Medulla oblongata (tissue), 1 donor: ENCODE measurements around the gene CSRNP3.
"Not testable (repeated sequence)": the region's sequence is repeated elsewhere in the genome, so short reads cannot be mapped to it uniquely, and the experiment has no call there.

ENCODE experiments used
- DNase-seq: peaks from one replicate; pipeline ENCODE4 v3.0.0-alpha.2; 2015; ENCODE audit errors: extremely low spot score

The CSRNP3 gene

DNA sequence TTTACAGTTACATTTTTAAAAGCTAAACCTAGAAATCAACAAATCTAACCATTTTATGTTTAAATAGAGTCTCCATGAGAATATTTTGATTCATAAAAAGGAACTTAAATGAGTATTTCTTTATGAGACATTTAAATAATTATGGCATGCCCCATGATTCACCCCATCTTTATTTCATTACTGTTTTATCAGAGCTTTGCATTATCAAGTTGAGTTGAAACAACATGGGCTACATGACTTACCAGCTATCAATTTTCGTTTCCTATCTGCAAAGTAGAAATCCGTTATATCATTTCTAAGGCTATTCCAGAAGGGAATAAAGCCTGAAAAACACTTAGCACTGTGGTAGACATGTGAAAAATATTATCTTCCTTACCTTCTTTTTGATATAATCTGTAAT is 163.1 kb downstream of the CSRNP3 start:
- DNase-seq = no peak

DNA sequence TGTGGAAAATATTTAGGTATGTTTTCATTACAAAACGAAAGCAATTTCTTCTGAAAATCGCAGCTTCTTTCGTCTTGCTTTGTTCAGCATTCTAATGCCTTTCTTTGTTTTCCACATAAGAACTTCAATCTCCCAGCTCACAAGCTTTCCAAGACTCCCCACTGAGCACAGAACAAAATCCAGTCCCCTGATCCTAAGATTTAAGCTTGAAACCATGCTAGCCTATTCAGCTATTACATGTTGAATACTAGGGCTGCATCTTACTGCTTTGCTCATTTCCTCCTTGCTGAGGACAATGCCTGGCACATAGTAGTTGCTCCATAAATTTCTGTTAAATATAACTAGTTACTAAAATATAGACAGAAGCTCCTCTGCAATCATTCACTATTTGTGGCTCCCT is 163.9 kb downstream of the CSRNP3 start:
- DNase-seq = no peak

DNA sequence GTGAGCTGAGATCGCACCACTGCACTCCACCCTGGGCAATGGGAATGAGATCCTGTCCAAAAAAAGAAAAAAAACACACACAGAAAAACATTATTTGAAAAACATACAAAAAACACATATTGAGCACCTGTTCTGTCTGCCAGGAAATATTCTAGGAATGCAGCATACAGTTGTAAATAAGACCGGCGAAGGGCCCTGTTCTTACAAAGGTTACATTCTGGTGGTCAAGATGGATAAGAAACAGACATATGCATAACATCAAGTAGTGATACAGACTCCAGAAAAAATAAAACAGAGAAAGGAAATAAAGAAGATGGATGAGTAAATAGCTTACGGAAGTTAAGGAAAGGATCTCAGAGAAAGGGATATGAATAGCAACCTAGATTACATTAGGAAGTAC is 164.8 kb downstream of the CSRNP3 start:
- DNase-seq = no peak

DNA sequence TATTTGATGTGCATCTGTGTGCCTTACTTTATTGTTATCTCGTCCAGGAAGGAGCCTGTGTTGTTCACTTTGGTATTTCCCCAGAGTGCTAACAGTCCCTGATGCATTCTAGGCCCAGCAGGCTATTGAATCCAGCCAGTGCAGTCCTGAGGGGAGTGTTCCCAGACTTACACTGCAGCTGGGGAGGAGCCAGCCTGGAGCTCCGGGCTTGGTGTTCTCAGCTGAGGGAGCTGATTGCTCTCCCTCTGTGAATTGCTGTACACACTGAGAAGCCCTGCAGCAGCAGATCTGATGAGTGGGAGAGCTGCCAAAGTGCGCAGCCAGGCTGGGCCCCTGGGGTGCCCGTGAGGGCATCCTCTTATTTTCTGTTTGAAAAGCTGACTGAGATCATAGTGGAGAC is 165.4 kb downstream of the CSRNP3 start:
- peak; percentile 78 for DNase-seq

DNA sequence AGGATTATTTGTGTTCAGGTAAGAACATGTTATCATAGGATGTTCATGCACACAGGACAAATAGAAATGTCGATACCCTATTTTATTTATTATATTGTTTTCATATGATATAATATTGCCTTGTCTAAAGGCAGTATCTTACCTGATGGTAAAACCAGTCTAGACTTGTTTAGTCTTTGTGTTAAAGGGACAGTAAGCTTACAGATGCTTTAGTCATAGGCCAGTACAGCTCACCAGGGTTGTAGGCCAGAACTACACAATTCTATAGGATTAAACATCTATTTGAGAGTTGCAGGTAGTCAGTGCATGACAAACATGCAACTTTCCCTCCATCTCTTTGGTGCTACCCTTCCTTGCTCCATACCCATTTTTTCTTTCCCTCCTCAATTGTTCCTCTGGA is 166.0 kb downstream of the CSRNP3 start:
- no peak for DNase-seq

GRCh38 chr2:165636959-165637358 is 167.5 kb downstream of the CSRNP3 start:
- DNase-seq = no peak

DNA sequence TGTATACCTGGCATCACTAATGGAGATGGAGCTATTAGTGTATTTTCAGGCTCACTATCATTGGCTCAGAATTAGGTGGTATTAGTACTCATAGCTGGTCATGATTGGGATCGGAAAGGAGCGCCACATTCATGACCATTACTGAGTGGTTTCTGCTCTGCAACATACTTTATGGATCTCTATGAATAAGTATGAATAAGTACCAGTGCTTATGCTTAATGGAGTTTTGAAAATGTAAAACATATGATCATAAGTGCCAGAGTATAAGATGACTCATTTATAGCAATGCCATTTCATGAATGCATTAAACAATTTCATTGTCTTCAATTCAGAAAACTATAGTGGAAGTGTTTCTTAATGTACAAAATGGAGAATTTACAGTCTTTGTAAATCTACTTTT is 167.9 kb downstream of the CSRNP3 start:
- no peak for DNase-seq

- DNase-seq = no peak
Observed at GRCh38 chr2:165639504-165639903, 170.0 kb downstream of the CSRNP3 start.

DNA sequence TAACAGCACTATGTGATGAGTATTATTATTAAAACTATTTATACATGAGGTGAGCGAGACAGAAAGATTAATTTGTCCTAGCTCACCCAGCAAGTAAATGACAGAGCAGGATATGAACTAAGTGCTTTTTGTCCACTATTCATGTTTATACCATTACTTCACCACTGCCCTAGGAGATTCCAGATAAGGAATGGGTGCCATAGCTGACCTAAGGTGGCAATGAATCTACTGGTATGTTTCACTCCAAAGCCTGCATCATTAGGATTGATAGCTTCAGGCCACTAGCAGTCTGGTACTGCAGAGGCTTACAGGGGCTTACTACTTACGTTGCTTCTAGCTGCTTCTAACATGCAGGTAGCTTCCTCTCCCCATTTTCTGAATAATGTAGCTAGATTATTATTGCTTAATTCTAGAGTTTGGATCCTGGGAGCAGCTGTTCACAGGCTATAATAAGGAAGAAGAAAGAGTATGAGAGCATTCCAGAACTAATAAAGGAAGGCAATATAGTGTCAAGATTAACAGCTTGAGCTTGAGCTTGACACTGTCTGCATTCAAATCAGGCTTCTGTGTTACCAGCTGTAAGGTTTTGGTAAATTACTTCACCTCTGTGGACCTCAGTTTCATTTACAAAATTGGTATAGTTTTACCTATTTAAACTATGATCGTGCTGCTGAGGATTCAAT is 170.9 kb downstream of the CSRNP3 start:
- DNase-seq = no peak

DNA sequence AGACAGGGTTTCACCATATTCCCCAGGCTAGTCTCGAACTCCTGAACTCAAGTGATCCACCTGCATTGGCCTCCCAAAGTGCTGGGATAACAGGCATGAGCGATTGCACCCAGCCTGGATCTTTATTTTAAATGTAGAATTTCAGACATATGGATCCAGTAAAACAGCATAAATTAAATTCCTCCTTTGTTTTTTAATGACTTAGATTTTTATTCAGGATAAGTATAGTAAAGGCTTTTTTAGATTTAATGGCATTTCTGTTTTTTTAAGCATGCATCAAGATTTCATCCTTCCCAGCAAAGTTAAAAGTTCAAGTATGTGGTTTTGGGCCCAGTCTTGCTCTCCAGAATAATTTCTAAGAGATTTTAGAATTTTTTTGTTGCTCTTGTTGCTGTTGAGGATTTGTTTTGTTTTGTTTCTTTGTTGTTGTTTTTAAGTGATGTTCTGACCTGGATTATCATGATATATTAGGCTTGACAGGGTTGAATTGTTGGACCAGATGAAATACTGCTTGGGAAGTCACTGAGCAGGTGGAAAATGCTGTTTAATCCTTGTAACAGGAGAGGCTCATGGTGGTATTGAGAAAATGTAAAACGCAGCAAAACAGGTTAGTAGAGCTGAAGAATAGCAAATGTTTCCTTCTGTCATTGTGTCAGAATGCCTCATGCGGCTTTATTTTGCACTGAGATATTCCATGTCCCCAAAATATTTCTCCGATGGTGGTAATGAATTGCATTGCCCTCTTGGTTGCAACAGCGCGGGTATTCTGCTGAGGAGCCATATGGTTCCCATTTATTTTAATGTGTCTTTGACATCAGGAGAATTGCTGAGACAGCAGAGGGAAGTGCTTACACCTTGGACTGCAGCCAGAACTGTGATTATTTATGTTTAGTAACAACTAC is 176.7 kb downstream of the CSRNP3 start:
- DNase-seq = no peak

- no peak for DNase-seq
Observed at GRCh38 chr2:165647409-165647808, 177.9 kb downstream of the CSRNP3 start.

DNA sequence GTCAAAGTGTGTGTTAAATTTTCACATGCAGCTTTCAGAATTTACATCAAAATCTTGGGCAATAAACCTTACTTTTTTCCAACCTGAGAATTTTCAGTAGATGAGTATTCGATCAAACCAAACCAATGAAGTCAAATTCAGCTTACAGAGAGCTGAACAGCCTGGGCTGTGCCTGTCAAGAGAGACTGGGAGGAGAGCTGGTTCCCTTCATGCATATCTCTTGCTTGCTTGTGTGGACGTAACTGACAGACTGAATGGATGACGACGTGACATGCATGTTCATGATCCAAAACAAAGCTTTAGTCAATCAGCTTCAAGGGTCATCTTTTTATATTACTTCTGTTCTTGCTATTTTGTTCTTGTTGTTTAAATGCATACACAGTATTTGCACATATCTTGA is 179.3 kb downstream of the CSRNP3 start:
- peak; percentile 65 for DNase-seq

- no peak for DNase-seq
Observed at GRCh38 chr2:165651233-165651632, 181.7 kb downstream of the CSRNP3 start.

DNA sequence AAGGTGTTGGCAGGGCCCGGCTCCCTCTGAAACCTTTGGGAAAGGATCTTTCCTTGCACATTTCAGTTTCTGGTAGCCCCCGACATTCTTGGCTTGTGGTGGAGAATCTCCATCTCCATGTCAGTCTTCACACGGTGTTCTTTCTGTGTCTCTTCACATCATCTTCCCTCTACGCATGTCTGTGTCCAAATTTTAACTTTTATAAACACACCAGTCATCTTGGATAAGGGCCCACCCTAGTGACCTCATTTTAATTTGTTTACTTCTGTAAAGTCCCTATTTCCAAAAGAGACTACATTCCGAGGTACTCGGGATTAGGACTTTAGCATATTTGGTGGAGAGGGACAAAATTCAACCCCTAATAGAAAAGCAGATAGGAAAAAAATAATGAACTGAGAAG is 186.2 kb downstream of the CSRNP3 start:
- DNase-seq = no peak

DNA sequence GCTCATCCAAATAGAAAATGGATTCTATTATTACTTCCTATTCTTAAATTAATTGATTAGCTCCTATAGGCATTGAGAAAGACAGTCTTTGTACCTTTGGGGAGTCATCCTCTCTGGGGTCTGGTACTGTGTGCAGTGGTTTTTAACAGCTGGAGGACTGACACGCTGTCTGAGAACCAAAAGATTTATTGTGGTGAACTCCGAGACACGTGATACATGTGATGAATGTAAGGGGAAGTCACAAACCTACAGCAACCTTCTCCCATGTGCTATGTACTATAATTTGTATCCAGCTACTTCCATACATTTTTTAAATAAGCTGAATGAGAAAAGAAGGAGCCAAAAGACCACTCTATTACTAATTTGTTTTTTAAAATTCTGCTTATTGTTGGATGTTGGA is 190.9 kb downstream of the CSRNP3 start:
- DNase-seq = no peak

- no peak for DNase-seq
Observed at GRCh38 chr2:165662720-165663119, 193.2 kb downstream of the CSRNP3 start.

DNA sequence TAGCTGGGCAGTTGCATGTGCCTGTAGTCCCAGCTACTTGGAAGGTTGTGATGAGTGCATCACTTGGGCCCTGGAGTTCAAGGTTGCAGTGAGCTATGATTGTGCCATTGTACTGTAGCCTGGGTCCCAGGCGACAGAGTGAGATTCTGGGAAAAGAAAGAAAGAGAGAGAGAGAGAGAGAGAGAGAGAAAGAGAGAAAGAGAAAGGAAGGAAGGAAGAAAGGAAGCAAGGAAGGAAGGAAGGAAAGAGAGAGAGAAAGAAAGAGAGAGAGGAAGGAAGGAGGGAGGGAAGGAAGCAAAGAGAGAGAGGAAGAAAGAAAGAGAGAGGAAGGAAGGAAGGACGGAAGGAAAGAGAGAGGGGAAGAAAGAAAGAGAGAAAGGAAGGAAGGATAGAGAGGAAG is 196.1 kb downstream of the CSRNP3 start:
- no peak for DNase-seq

GRCh38 chr2:165666073-165666472 is 196.6 kb downstream of the CSRNP3 start:
- not testable (repeated sequence) for DNase-seq

DNA sequence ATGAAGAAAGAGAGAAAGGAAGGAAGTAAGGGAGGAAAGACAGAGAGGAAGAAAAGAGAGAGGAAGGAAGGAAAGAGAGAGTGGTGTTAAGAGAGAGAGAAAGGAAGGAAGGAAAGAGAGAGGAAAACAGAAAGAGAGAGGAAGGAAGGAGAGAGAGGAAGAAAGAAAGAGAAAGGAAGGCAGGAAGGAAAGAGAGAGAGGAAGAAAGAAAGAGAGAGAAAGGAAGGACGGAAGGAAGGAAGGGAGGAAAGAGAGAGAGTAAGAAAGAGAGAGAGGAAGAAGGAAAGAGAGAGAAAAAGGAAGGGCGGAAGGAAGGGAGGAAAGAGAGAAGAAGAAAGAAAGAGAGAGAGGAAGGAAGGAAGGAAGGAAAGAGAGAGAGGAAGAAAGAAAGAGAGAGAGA is 197.1 kb downstream of the CSRNP3 start:
- no peak for DNase-seq

DNA sequence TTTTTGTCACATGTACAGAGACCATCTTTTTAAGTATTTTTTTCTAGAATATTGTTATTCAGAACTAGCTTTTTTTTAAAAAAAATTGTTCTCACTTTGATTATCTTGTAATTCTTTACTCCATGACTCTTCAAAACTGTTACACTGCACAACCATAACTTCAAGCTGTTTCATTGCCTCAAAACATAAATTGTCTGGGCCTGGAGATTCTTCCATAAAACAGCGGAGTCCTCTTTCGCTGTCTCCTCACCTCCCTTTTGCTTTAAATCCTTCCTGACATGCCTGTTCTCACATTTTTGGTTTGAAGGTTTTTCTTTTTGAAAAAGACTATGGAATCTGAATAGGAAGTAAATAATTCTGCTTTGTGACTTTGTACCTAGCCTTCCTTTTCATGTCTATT is 197.9 kb downstream of the CSRNP3 start:
- DNase-seq = no peak

DNA sequence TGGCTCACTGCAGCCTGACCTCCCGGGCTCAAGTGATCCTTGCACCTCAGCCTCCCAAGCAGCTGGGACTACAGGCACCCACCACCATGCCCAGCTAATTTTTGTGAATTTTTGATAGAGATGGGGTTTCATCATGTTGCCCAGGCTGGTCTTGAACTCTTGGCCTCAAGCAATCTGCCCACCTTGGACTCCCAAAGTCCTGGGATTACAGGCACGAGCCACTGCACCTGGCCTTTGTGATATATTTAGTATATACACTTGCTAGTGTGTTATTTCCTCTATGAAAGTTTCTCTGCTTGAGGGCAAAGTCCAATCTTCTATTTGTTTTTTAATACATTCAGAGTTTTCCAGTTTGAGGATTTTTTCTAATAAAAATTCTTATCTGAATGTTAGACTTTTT is 205.3 kb downstream of the CSRNP3 start:
- no peak for DNase-seq

DNA sequence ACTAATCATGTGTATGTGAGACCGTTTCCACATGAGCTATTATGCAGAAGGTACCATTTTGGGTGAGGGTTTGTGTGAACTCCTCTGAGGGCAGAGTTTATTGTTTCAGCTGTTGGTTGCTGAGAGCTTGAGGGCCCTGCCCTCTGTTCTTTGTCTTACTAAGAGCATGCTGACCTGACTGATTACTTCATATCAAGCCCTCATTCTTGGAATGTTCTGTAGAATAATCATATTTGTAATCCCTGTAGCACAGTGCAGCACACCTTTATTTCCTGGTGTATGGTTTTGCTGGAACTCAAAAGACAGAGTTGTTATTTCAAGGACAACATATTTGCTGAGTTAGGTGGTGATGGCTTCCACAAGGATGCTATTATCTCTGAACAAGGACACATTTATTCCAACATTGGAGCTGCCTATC is 206.1 kb downstream of the CSRNP3 start:
- DNase-seq = peak; percentile 18

GRCh38 chr2:165678882-165679281 is 209.4 kb downstream of the CSRNP3 start:
- DNase-seq = no peak
